Endothelial cell of umbilical vein (primary cell): ENCODE data around the gene LMBRD1. TPM values are rescaled to one million over a fixed set of nuclear protein-coding genes. Genes with fewer than 3 reads are reported as not detected.

Source experiments
- BruUV-seq: library from RNA; stranded (reverse); fragments of 400-500 nt; replicated peaks from 2 replicates; lab custom pipeline; 2021; lab: Mats Ljungman, UMichigan
- CTCF ChIA-PET: fragments of 300-600, 350-600 bp; sonication (Branson Sonifier 250); formaldehyde crosslinking; loops from one replicate; lab custom pipeline; 2021; ENCODE audit warnings: antibody characterized with exemption, inconsistent platforms; lab: Charles Lee
- POLR2A ChIA-PET: fragments of 300-600, 350-600 bp; sonication (Branson Sonifier 250); formaldehyde crosslinking; loops from one replicate; lab custom pipeline; 2021; ENCODE audit warnings: antibody characterized with exemption, inconsistent platforms; lab: Charles Lee
- DNase-seq: peaks from one replicate; pipeline ENCODE4 v3.0.0-alpha.2; 2011; ENCODE audit warnings: low read depth, low spot score
- FAIRE-seq: peaks from 2 replicates; lab custom pipeline; 2011; peaks lifted over from hg19 to GRCh38; lab: Jason Lieb, UNC
- H2AFZ ChIP-seq: 2 replicates; pipeline ENCODE4 v1.6.0; 2012; ENCODE audit warnings: low read depth, low read length, control low read depth, inconsistent platforms
- H3K27ac ChIP-seq: 2 replicates; pipeline ENCODE4 v1.5.1; 2011; ENCODE audit warnings: low read depth, mild to moderate bottlenecking, control low read depth, low read length, moderate library complexity; ENCODE audit not compliant: insufficient read depth
- H3K27me3 ChIP-seq, 2 experiments: 2 replicates each; pipeline versions ENCODE4 v1.6.0 to v1.6.1; 2011; ENCODE audit warnings: low read length in 2 of 2, mixed read lengths in 1 of 2; ENCODE audit not compliant: control insufficient read depth in 2 of 2, insufficient read depth in 2 of 2
- H3K36me3 ChIP-seq, 2 experiments: 2 replicates in 1 of 2; 3 replicates in 1 of 2; pipeline ENCODE4 v1.5.1; 2011; ENCODE audit warnings: low read length in 2 of 2, mild to moderate bottlenecking in 1 of 2, moderate library complexity in 1 of 2; ENCODE audit not compliant: control insufficient read depth in 2 of 2, insufficient read depth in 2 of 2; ENCODE audit errors: extremely low read depth in 1 of 2
- H3K4me1 ChIP-seq: 3 replicates; pipeline ENCODE4 v1.5.1; 2011; ENCODE audit warnings: mild to moderate bottlenecking, low read length; ENCODE audit not compliant: control insufficient read depth, insufficient read depth; ENCODE audit errors: extremely low read depth
- H3K4me2 ChIP-seq: 2 replicates; pipeline ENCODE4 v1.6.1; 2011; ENCODE audit warnings: low read length, control low read depth, mixed read lengths; ENCODE audit not compliant: insufficient read depth
- H3K4me3 ChIP-seq, 3 experiments: fragments of 200-600 bp in 1 of 3; sonication (generic), shearing (Covaris generic) in 1 of 3; replicated peaks in 1 of 3; 2 replicates each; pipeline ENCODE4 v1.5.1; 2011 to 2016; ENCODE audit warnings: control low read depth in 3 of 3, low read length in 3 of 3, mild to moderate bottlenecking in 2 of 3, inconsistent platforms in 1 of 3, low read depth in 1 of 3, moderate library complexity in 1 of 3; ENCODE audit not compliant: insufficient read depth in 1 of 3
- H3K79me2 ChIP-seq: 2 replicates; pipeline ENCODE4 v1.6.0; 2012; ENCODE audit warnings: low read length, inconsistent platforms; ENCODE audit not compliant: control insufficient read depth, insufficient read depth
- H3K9ac ChIP-seq: replicated peaks from 2 replicates; pipeline ENCODE3; 2011; ENCODE audit warnings: low read length, control low read depth; ENCODE audit not compliant: insufficient read depth; ENCODE audit errors: extremely low read depth
- H3K9me1 ChIP-seq: replicated peaks from 3 replicates; pipeline ENCODE4 v1.6.0; 2011; ENCODE audit warnings: mild to moderate bottlenecking, low read length; ENCODE audit not compliant: control insufficient read depth, insufficient read depth; ENCODE audit errors: extremely low read depth
- H3K9me3 ChIP-seq: replicated peaks from 2 replicates; pipeline ENCODE4 v1.5.1; 2012; ENCODE audit warnings: low read length, inconsistent platforms; ENCODE audit not compliant: control insufficient read depth, insufficient read depth
- H4K20me1 ChIP-seq: replicated peaks from 2 replicates; pipeline ENCODE3; 2011; ENCODE audit warnings: mild to moderate bottlenecking, low read length; ENCODE audit not compliant: control insufficient read depth, insufficient read depth; ENCODE audit errors: extremely low read depth
- EZH2 ChIP-seq: IDR thresholded peaks from 2 replicates; pipeline ENCODE4 v1.6.1; 2012; ENCODE audit warnings: borderline replicate concordance, low read depth, mild to moderate bottlenecking, moderate library complexity, low read length, inconsistent platforms; ENCODE audit not compliant: severe bottlenecking
- GATA2 ChIP-seq: IDR thresholded peaks from 2 replicates; pipeline ENCODE4 v1.7.0; 2011; ENCODE audit warnings: low read depth, mild to moderate bottlenecking, moderate library complexity, mixed read lengths, low read length; ENCODE audit not compliant: insufficient read length, insufficient read depth
- JUN ChIP-seq: IDR thresholded peaks from 2 replicates; pipeline ENCODE4 v1.6.1; 2011; ENCODE audit warnings: borderline replicate concordance, low read depth; ENCODE audit not compliant: insufficient read length, insufficient read depth
- MAX ChIP-seq: IDR thresholded peaks from 2 replicates; pipeline ENCODE4 v1.6.1; 2011; ENCODE audit not compliant: insufficient read depth, insufficient read length
- MYC ChIP-seq: IDR thresholded peaks from one replicate; pipeline ENCODE4 v1.6.1; 2011; ENCODE audit warnings: mild to moderate bottlenecking, low read depth, low read length
- POLR2A ChIP-seq: IDR thresholded peaks from 2 replicates; pipeline ENCODE4 v1.6.1; 2012; ENCODE audit warnings: low read depth, mild to moderate bottlenecking, control low read depth, low read length
- POLR2AphosphoS5 ChIP-seq: IDR thresholded peaks from 2 replicates; pipeline ENCODE4 v1.6.1; 2012; ENCODE audit warnings: low read depth, mild to moderate bottlenecking, control low read depth, low read length, moderate library complexity; ENCODE audit not compliant: insufficient read depth
- dilution Hi-C: fragments of 300-500 bp; cut with MboI; formaldehyde crosslinking; loops from one replicate; pipeline ENCODE4 v1.15.0; 2019; ENCODE audit warnings: low sequenced_read_pairs; ENCODE audit not compliant: extremely low pct_ligation_motif_present
- intact Hi-C: fragments of 100-400 bp; cut with micrococcal nuclease; formaldehyde crosslinking; loops from one replicate; pipeline ENCODE4 v1.10.0; 2022
- polyA plus RNA-seq, 4 experiments: library from polyadenylated mRNA; depleted of rRNA in 3 of 4; stranded (reverse) in 3 of 4; unstranded in 1 of 4; fragments of >200 nt; gene quantifications; 2 replicates each; pipeline versions ENCODE4 v1.2.1 to v1.2.3, GENCODE V29; 2011 to 2012; ENCODE audit warnings: missing spikeins in 1 of 4
- total RNA-seq: library from RNA; stranded (reverse); gene quantifications from 2 replicates; pipeline ENCODE4 v1.2.3, GENCODE V29; 2021

LMBRD1 gene
- total and polyA plus RNA-seq, 2 donors (not counting 3 experiments of a cell fraction or from before 2014, with no cell fraction given) = 9.8 to 14.6 TPM

GRCh38 chr6:69768664-69769063, 28.1 kb downstream of the LMBRD1 start:
- no peaks in the 10 kb centered on the region for H3K36me3 ChIP-seq
- ChIA-PET POLR2A (no interaction called here), CTCF (interaction anchor here (1.2 kb wide), 1 partner anchor 35 kb away, joined by 3 read pairs; no protein-coding TSS in a partner anchor)
- H3K4me3 ChIP-seq = no peak overlapping the region
- no peak overlapping the region for H3K9ac ChIP-seq
- intact Hi-C loops (no loop called here), dilution Hi-C loops (no loop called here)
- DNase-seq (no peak), FAIRE-seq (no peak)
- no peaks in the 10 kb centered on the region for H3K4me1 ChIP-seq
- no peaks in the 10 kb centered on the region for H3K9me3 ChIP-seq
- H3K4me2 ChIP-seq = no peak overlapping the region
- no TSS peak for BruUV-seq
- no peak overlapping the region for H3K27ac ChIP-seq
- H3K9me1 ChIP-seq = no peaks in the 10 kb centered on the region
- H4K20me1 ChIP-seq = no peaks in the 10 kb centered on the region
- H3K79me2 ChIP-seq = no peaks in the 10 kb centered on the region
- no peak overlapping the region for H2AFZ ChIP-seq
- TF ChIP-seq EZH2 (no peak), POLR2AphosphoS5 (no peak), GATA2 (no peak)
- no peaks in the 10 kb centered on the region for H3K27me3 ChIP-seq

GRCh38 chr6:69763763-69764162, 33.0 kb downstream of the LMBRD1 start:
- Histone ChIP-seq H3K4me2 (no peak overlapping the region), H3K9me3 (no peaks in the 10 kb centered on the region), H4K20me1 (no peaks in the 10 kb centered on the region), H3K27ac (no peak overlapping the region), H3K9me1 (no peaks in the 10 kb centered on the region), H3K9ac (no peak overlapping the region), H3K79me2 (no peaks in the 10 kb centered on the region), H3K4me3 (no peak overlapping the region), H3K36me3 (no peaks in the 10 kb centered on the region), H3K4me1 (no peaks in the 10 kb centered on the region), H2AFZ (no peak overlapping the region), H3K27me3 (no peaks in the 10 kb centered on the region)
- dilution Hi-C loops = no loop called here
- POLR2A ChIA-PET = no interaction called here
- DNase-seq (no peak), FAIRE-seq (no peak)
- TF ChIP-seq POLR2AphosphoS5 = no peak
- TF ChIP-seq JUN = no peak
- TF ChIP-seq POLR2A = no peak
- no peak for TF ChIP-seq MAX
- no peak for TF ChIP-seq MYC
- BruUV-seq = no TSS peak
- intact Hi-C loops = no loop called here
- CTCF ChIA-PET = no interaction called here
